ENCODE results near the gene ALAS1. TPM values are rescaled to one million over a fixed set of nuclear protein-coding genes. Genes with fewer than 3 reads are reported as not detected.

The ALAS1 gene
- total and polyA plus RNA-seq, 2 donors (not counting 3 experiments of a cell fraction or from before 2014, with no cell fraction given) = 45.1 to 72.1 TPM

GRCh38 chr3:52246264-52246620 lies 48.3 kb downstream of the ALAS1 start:
- CTCF ChIA-PET = interaction anchor here (1.0 to 1.8 kb wide), 4 partner anchors 13 to 93 kb away, joined by 3 to 8 read pairs (median 4); no protein-coding TSS in a partner anchor
- BruUV-seq (replicated peaks) = no TSS peak

More at GRCh38 chr3:52246264-52246620, 48.3 kb downstream of the ALAS1 start:
- Histone ChIP-seq H3K9me1 (replicated peaks; ENCODE audit: control insufficient read depth, extremely low read depth, insufficient read depth, low read length) (no peaks in the 10 kb centered on the region), H3K4me3 (replicated peaks in 1 of 3; ENCODE audit: insufficient read depth in 1 of 3, low read depth in 1 of 3, low read length in 3 of 3) (peak overlapping the region in 2 of 3 experiments; percentile 16 to 23), H3K9ac (replicated peaks; ENCODE audit: extremely low read depth, insufficient read depth, low read length) (peak overlapping the region; percentile 10), H3K9me3 (replicated peaks; ENCODE audit: control insufficient read depth, insufficient read depth, low read length) (no peaks in the 10 kb centered on the region), H3K36me3 (ENCODE audit: control insufficient read depth in 2 of 2, extremely low read depth in 1 of 2, insufficient read depth in 2 of 2, low read length in 2 of 2) (peaks cover 0 to 13% of the 10 kb centered on the region in 2 experiments), H3K27ac (ENCODE audit: insufficient read depth, low read depth, low read length) (peak overlapping the region; percentile 40), H3K4me2 (ENCODE audit: insufficient read depth, low read length) (peak overlapping the region; percentile 32), H3K4me1 (ENCODE audit: control insufficient read depth, extremely low read depth, insufficient read depth, low read length) (peaks cover 24% of the 10 kb centered on the region), H3K27me3 (ENCODE audit: control insufficient read depth in 2 of 2, insufficient read depth in 2 of 2, low read length in 2 of 2) (no peaks in the 10 kb centered on the region), H2AFZ (ENCODE audit: low read depth, low read length) (peak overlapping the region; percentile 3), H3K79me2 (ENCODE audit: control insufficient read depth, insufficient read depth, low read length) (no peaks in the 10 kb centered on the region), H4K20me1 (replicated peaks; ENCODE audit: control insufficient read depth, extremely low read depth, insufficient read depth, low read length) (no peaks in the 10 kb centered on the region)
- TF ChIP-seq MAX (IDR thresholded peaks at IDR 0.05; ENCODE audit: insufficient read depth, insufficient read length) = no peak
- no peak for TF ChIP-seq POLR2A (IDR thresholded peaks at IDR 0.05; ENCODE audit: low read depth, low read length)
- TF ChIP-seq GATA2 (IDR thresholded peaks at IDR 0.05; ENCODE audit: insufficient read depth, insufficient read length, low read depth, low read length) = no peak
- no peak for TF ChIP-seq MYC (IDR thresholded peaks at IDR 0.05; ENCODE audit: low read depth, low read length)
- no peak for TF ChIP-seq EZH2 (IDR thresholded peaks at IDR 0.05; ENCODE audit: borderline replicate concordance, low read depth, low read length, severe bottlenecking)
- TF ChIP-seq JUN (IDR thresholded peaks at IDR 0.05; ENCODE audit: borderline replicate concordance, insufficient read depth, insufficient read length, low read depth) = no peak
- no peak for TF ChIP-seq FOS (IDR thresholded peaks at IDR 0.05; ENCODE audit: borderline replicate concordance, insufficient read depth, low read length)
- no peak for TF ChIP-seq CTCF (IDR thresholded peaks at IDR 0.05; ENCODE audit: extremely low read depth in 1 of 2, insufficient read depth in 1 of 2, low read depth in 1 of 2, low read length in 2 of 2)
- no peak for TF ChIP-seq POLR2AphosphoS5 (IDR thresholded peaks at IDR 0.05; ENCODE audit: insufficient read depth, low read depth, low read length)
- DNase-seq (ENCODE audit: low read depth, low spot score) (no peak), FAIRE-seq (no peak)
- dilution Hi-C loops (cut with MboI; ENCODE audit: extremely low pct_ligation_motif_present, low sequenced_read_pairs) (no loop called here), intact Hi-C loops (cut with micrococcal nuclease) (no loop called here)
- POLR2A ChIA-PET = no interaction called here
